ENCODE data around the gene SCYGR3. TPM values are rescaled to one million over a fixed set of nuclear protein-coding genes. Genes with fewer than 3 reads are reported as not detected.

The SCYGR3 gene
- total and polyA plus RNA-seq, 8 donors = not detected

- WGBS, 2 donors = 41 to 42% methylated on average over 4 of the region's 4 CpGs
- no peaks in the 10 kb centered on the region for H3K36me3 ChIP-seq
- peaks cover 0 to 3% (median 0%) of the 10 kb centered on the region in 4 donors for H3K27me3 ChIP-seq
- no peak for DNase-seq
- no peak overlapping the region for H3K4me3 ChIP-seq
- intact Hi-C loops (cut with DNase I) = no loop called here
- no peaks in the 10 kb centered on the region for H3K4me1 ChIP-seq
- TF ChIP-seq, protein P1, sequence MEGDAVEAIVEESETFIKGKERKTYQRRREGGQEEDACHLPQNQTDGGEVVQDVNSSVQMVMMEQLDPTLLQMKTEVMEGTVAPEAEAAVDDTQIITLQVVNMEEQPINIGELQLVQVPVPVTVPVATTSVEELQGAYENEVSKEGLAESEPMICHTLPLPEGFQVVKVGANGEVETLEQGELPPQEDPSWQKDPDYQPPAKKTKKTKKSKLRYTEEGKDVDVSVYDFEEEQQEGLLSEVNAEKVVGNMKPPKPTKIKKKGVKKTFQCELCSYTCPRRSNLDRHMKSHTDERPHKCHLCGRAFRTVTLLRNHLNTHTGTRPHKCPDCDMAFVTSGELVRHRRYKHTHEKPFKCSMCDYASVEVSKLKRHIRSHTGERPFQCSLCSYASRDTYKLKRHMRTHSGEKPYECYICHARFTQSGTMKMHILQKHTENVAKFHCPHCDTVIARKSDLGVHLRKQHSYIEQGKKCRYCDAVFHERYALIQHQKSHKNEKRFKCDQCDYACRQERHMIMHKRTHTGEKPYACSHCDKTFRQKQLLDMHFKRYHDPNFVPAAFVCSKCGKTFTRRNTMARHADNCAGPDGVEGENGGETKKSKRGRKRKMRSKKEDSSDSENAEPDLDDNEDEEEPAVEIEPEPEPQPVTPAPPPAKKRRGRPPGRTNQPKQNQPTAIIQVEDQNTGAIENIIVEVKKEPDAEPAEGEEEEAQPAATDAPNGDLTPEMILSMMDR (IDR thresholded peaks at IDR 0.05) = no peak
- H3K9me3 ChIP-seq = no peaks in the 10 kb centered on the region
- no peak overlapping the region for H3K27ac ChIP-seq
- no peak for FAIRE-seq
- no peak for ATAC-seq
Observed at GRCh38 chr2:227597998-227598397, 16.6 kb downstream of the SCYGR3 start.

GRCh38 chr2:227597036-227597435 lies 17.6 kb downstream of the SCYGR3 start:
- H3K27me3 ChIP-seq = peaks cover 0 to 3% (median 0%) of the 10 kb centered on the region in 4 donors
- no peaks in the 10 kb centered on the region for H3K4me1 ChIP-seq
- DNase-seq (no peak), ATAC-seq (no peak), FAIRE-seq (no peak)
- no peak overlapping the region for H3K27ac ChIP-seq
- intact Hi-C loops (cut with DNase I) = no loop called here
- TF ChIP-seq, protein P1 (IDR thresholded peaks at IDR 0.05) = no peak
- H3K4me3 ChIP-seq = no peak overlapping the region
- no peaks in the 10 kb centered on the region for H3K36me3 ChIP-seq
- no peaks in the 10 kb centered on the region for H3K9me3 ChIP-seq

- H3K36me3 ChIP-seq = no peaks in the 10 kb centered on the region
- 43 to 47% methylated on average over 3 to 4 of the region's 4 CpGs for WGBS, 2 donors
- H3K27ac ChIP-seq = no peak overlapping the region
- ATAC-seq (no peak), FAIRE-seq (no peak), DNase-seq (no peak)
- no peaks in the 10 kb centered on the region for H3K9me3 ChIP-seq
- peaks cover 0 to 3% (median 0%) of the 10 kb centered on the region in 4 donors for H3K27me3 ChIP-seq
- H3K4me3 ChIP-seq = no peak overlapping the region
- H3K4me1 ChIP-seq = no peaks in the 10 kb centered on the region
- TF ChIP-seq, protein P1 (IDR thresholded peaks at IDR 0.05) = no peak
- intact Hi-C loops (cut with DNase I) = no loop called here
Observed at GRCh38 chr2:227595797-227596196, 18.8 kb downstream of the SCYGR3 start.

- no peak overlapping the region for H3K27ac ChIP-seq
- intact Hi-C loops (cut with DNase I) = no loop called here
- H3K27me3 ChIP-seq = peaks cover 0 to 3% (median 0%) of the 10 kb centered on the region in 4 donors
- no peak overlapping the region for H3K4me3 ChIP-seq
- H3K9me3 ChIP-seq = no peaks in the 10 kb centered on the region
- 64 to 78% methylated on average over 1 of the region's 1 CpG for WGBS, 2 donors
- TF ChIP-seq, protein P1 (IDR thresholded peaks at IDR 0.05) = no peak
- no peaks in the 10 kb centered on the region for H3K4me1 ChIP-seq
- no peak for DNase-seq
- FAIRE-seq = no peak
- no peaks in the 10 kb centered on the region for H3K36me3 ChIP-seq
- no peak for ATAC-seq
Observed at GRCh38 chr2:227592694-227593387, 21.8 kb downstream of the SCYGR3 start.

GRCh38 chr2:227582369-227582768 lies 32.3 kb downstream of the SCYGR3 start:
- intact Hi-C loops (cut with DNase I) = no loop called here
- TF ChIP-seq, protein P1 (IDR thresholded peaks at IDR 0.05) = no peak
- Histone ChIP-seq H3K27ac (no peak overlapping the region), H3K36me3 (no peaks in the 10 kb centered on the region), H3K4me3 (no peak overlapping the region), H3K9me3 (no peaks in the 10 kb centered on the region), H3K4me1 (no peaks in the 10 kb centered on the region), H3K27me3 (no peaks in the 10 kb centered on the region)
- ATAC-seq = no peak
- FAIRE-seq = no peak
- no peak for DNase-seq
